Mesodermal cell (in vitro differentiated cells): ENCODE measurements around the gene EYS.
"Not testable (repeated sequence)": the region's sequence is repeated elsewhere in the genome, so short reads cannot be mapped to it uniquely, and the experiment has no call there.

ENCODE experiments used
- H3K27ac ChIP-seq: 2 replicates; pipeline ENCODE4 v1.7.0; 2013; ENCODE audit warnings: mild to moderate bottlenecking, low read depth, low read length, moderate library complexity; ENCODE audit not compliant: severe bottlenecking
- H3K36me3 ChIP-seq: 2 replicates; pipeline ENCODE4 v1.7.1; 2013; ENCODE audit warnings: mild to moderate bottlenecking, low read length, moderate library complexity; ENCODE audit not compliant: control insufficient read depth, insufficient read depth
- H3K4me1 ChIP-seq: one replicate; pipeline ENCODE4 v1.7.1; 2013; ENCODE audit warnings: mild to moderate bottlenecking, low read length; ENCODE audit not compliant: insufficient read depth, control insufficient read depth, poor library complexity, severe bottlenecking
- H3K4me3 ChIP-seq: 2 replicates; pipeline ENCODE4 v1.7.0; 2013; ENCODE audit warnings: low read length, control low read depth, mild to moderate bottlenecking; ENCODE audit not compliant: insufficient read depth, poor library complexity, severe bottlenecking; ENCODE audit errors: extremely low read depth
- H3K9me3 ChIP-seq: 2 replicates; pipeline ENCODE4 v1.7.1; 2013; ENCODE audit warnings: mild to moderate bottlenecking, low read length, moderate library complexity; ENCODE audit not compliant: control insufficient read depth
- WGBS, 2 experiments: methylation state at CpG; one replicate each; pipeline ENCODE4 v1.1.5; 2013; ENCODE audit warnings: missing lambda C conversion rate in 2 of 2; ENCODE audit not compliant: insufficient coverage in 2 of 2; 5-methylcytosine and 5-hydroxymethylcytosine counted together

Gene EYS

GRCh38 chr6:63750400-63750799 lies 1956.6 kb downstream of the EYS start:
- Histone ChIP-seq H3K9me3 (no peaks in the 10 kb centered on the region), H3K36me3 (no peaks in the 10 kb centered on the region), H3K4me3 (no peak overlapping the region), H3K27ac (no peak overlapping the region), H3K4me1 (no peaks in the 10 kb centered on the region)
- no CpG with 5 or more reads among the region's 2 CpGs for WGBS, 2 experiments

GRCh38 chr6:63745784-63746183 lies 1961.2 kb downstream of the EYS start:
- Histone ChIP-seq H3K27ac (no peak overlapping the region), H3K4me3 (no peak overlapping the region), H3K9me3 (no peaks in the 10 kb centered on the region), H3K36me3 (no peaks in the 10 kb centered on the region), H3K4me1 (no peaks in the 10 kb centered on the region)

GRCh38 chr6:63744810-63745209 lies 1962.2 kb downstream of the EYS start:
- Histone ChIP-seq H3K9me3 (no peaks in the 10 kb centered on the region), H3K4me1 (no peaks in the 10 kb centered on the region), H3K36me3 (no peaks in the 10 kb centered on the region), H3K4me3 (no peak overlapping the region), H3K27ac (no peak overlapping the region)
- 100% methylated on average over 1 of the region's 4 CpGs for WGBS, 2 experiments

GRCh38 chr6:63743691-63744090 lies 1963.3 kb downstream of the EYS start:
- no peak overlapping the region for H3K27ac ChIP-seq
- H3K36me3 ChIP-seq, result no peaks in the 10 kb centered on the region
- H3K4me1 ChIP-seq, result no peaks in the 10 kb centered on the region
- H3K9me3 ChIP-seq, result no peaks in the 10 kb centered on the region
- H3K4me3 ChIP-seq, result no peak overlapping the region

- Histone ChIP-seq H3K27ac (no peak overlapping the region), H3K36me3 (no peaks in the 10 kb centered on the region), H3K4me1 (no peaks in the 10 kb centered on the region), H3K9me3 (no peaks in the 10 kb centered on the region), H3K4me3 (no peak overlapping the region)
These were observed 1965.0 kb downstream of the EYS start for GRCh38 chr6:63742060-63742459.

GRCh38 chr6:63740709-63741108 lies 1966.3 kb downstream of the EYS start:
- H3K4me3 ChIP-seq, result no peak overlapping the region
- H3K27ac ChIP-seq, result no peak overlapping the region
- H3K4me1 ChIP-seq, result no peaks in the 10 kb centered on the region
- no peaks in the 10 kb centered on the region for H3K36me3 ChIP-seq
- H3K9me3 ChIP-seq, result no peaks in the 10 kb centered on the region
- WGBS, 2 experiments, result 100% methylated on average over 1 of the region's 2 CpGs; no CpG with 5 or more reads in 1 of the 2 experiments

GRCh38 chr6:63739094-63739687 lies 1967.8 kb downstream of the EYS start:
- no peak overlapping the region for H3K4me3 ChIP-seq
- no peaks in the 10 kb centered on the region for H3K9me3 ChIP-seq
- WGBS, 2 experiments, result no CpG with 5 or more reads among the region's 1 CpG
- H3K27ac ChIP-seq, result no peak overlapping the region
- no peaks in the 10 kb centered on the region for H3K36me3 ChIP-seq
- no peaks in the 10 kb centered on the region for H3K4me1 ChIP-seq

GRCh38 chr6:63738190-63738589 lies 1968.8 kb downstream of the EYS start:
- H3K9me3 ChIP-seq, H3K36me3 ChIP-seq, H3K27ac ChIP-seq, H3K4me1 ChIP-seq, H3K4me3 ChIP-seq: not testable (repeated sequence)
- WGBS, 2 experiments, result no CpG with 5 or more reads among the region's 2 CpGs

- Histone ChIP-seq H3K36me3 (no peaks in the 10 kb centered on the region), H3K4me3 (no peak overlapping the region), H3K9me3 (no peaks in the 10 kb centered on the region), H3K27ac (no peak overlapping the region), H3K4me1 (no peaks in the 10 kb centered on the region)
- 71 to 84% methylated on average over 1 to 2 of the region's 3 CpGs for WGBS, 2 experiments
These were observed 1972.1 kb downstream of the EYS start for GRCh38 chr6:63734923-63735322.

- Histone ChIP-seq H3K4me1 (no peaks in the 10 kb centered on the region), H3K9me3 (no peaks in the 10 kb centered on the region)
- 90% methylated on average over 1 of the region's 2 CpGs; no CpG with 5 or more reads in 1 of the 2 experiments for WGBS, 2 experiments
These were observed 1974.7 kb downstream of the EYS start for GRCh38 chr6:63732336-63732735.

GRCh38 chr6:63731930-63732329 lies 1975.1 kb downstream of the EYS start:
- no peak overlapping the region for H3K27ac ChIP-seq
- no peaks in the 10 kb centered on the region for H3K36me3 ChIP-seq
- no peak overlapping the region for H3K4me3 ChIP-seq
- H3K9me3 ChIP-seq, result no peaks in the 10 kb centered on the region
- H3K4me1 ChIP-seq, result no peaks in the 10 kb centered on the region
- 94 to 100% methylated on average over 1 of the region's 3 CpGs for WGBS, 2 experiments

More at GRCh38 chr6:63732336-63732735, 1974.7 kb downstream of the EYS start:
- Histone ChIP-seq H3K4me3 (no peak overlapping the region), H3K27ac (no peak overlapping the region), H3K36me3 (no peaks in the 10 kb centered on the region)

- H3K27ac ChIP-seq, result no peak overlapping the region
- H3K4me3 ChIP-seq, result no peak overlapping the region
- no peaks in the 10 kb centered on the region for H3K9me3 ChIP-seq
- no peaks in the 10 kb centered on the region for H3K4me1 ChIP-seq
- H3K36me3 ChIP-seq, result no peaks in the 10 kb centered on the region
These were observed 1976.7 kb downstream of the EYS start for GRCh38 chr6:63730311-63730710.
